Lower leg skin (tissue), 3 donors: ENCODE results near the gene KCNK4.

Experiments used
- POLR2A ChIP-seq, 2 donors: fragments of 450-650 bp; IDR thresholded peaks; one replicate each; pipeline ENCODE4 v1.6.1; 2016 to 2017; ENCODE audit warnings: antibody characterized with exemption in 2 of 2, mild to moderate bottlenecking in 1 of 2, moderate library complexity in 1 of 2
- TF ChIP-seq, protein P1 (sequence below), 3 donors: fragments of 450-650 bp; IDR thresholded peaks; one replicate each; pipeline ENCODE4 v1.5.1; 2016; ENCODE audit warnings: antibody characterized with exemption in 3 of 3, mild to moderate bottlenecking in 3 of 3, moderate library complexity in 2 of 3

DNA sequence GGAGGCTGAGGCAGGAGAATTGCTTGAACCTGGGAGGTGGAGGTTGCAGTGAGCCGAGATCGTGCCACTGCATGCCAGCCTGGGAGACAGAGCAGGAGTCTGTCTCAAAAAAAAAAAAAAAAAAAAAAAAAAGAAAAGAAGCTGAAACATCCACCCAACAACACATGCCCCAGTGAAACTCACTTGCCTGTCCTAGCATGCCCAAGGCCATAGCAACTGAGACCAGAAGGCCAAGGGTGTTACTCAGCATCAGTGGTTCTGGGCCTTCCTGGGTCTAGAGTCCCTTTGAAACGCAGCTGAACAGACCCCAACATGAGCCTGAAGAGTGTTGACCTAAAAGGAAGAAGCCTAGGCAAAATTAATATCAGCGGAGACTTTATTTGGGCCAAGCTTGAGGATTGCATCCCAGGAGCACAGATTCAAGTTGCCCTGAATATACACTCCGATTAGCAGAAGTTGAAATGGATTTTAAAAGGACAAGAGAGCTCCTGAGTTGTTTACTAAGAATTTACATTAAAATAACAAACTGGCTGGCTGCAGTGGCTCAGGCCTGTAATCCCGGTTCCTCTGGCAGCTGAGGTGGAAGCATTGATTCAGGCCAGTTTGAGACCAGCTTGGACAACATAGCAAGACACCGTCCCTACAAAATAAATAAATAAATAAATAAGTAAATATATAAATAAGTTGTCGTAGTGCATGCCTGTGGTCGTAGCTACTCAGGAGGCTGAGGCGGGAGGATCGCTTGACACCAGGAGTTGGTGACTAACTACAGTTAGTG lies 33.8 kb downstream of the KCNK4 start:
- TF ChIP-seq POLR2A (IDR thresholded peaks at IDR 0.05): no peak
- TF ChIP-seq, protein P1, sequence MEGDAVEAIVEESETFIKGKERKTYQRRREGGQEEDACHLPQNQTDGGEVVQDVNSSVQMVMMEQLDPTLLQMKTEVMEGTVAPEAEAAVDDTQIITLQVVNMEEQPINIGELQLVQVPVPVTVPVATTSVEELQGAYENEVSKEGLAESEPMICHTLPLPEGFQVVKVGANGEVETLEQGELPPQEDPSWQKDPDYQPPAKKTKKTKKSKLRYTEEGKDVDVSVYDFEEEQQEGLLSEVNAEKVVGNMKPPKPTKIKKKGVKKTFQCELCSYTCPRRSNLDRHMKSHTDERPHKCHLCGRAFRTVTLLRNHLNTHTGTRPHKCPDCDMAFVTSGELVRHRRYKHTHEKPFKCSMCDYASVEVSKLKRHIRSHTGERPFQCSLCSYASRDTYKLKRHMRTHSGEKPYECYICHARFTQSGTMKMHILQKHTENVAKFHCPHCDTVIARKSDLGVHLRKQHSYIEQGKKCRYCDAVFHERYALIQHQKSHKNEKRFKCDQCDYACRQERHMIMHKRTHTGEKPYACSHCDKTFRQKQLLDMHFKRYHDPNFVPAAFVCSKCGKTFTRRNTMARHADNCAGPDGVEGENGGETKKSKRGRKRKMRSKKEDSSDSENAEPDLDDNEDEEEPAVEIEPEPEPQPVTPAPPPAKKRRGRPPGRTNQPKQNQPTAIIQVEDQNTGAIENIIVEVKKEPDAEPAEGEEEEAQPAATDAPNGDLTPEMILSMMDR (IDR thresholded peaks at IDR 0.05): no peak
